GM19468 (cell line): ENCODE measurements around the gene ACTR2.

Source experiments
- ATAC-seq: cut with Tn5 transposase; IDR thresholded peaks from one replicate; pipeline ENCODE4 v1.9.1; 2021; ENCODE audit warnings: mild to moderate bottlenecking, moderate library complexity, moderate number of reproducible peaks; ENCODE audit not compliant: unreplicated experiment; ENCODE audit errors: extremely low read depth

ACTR2 gene

DNA sequence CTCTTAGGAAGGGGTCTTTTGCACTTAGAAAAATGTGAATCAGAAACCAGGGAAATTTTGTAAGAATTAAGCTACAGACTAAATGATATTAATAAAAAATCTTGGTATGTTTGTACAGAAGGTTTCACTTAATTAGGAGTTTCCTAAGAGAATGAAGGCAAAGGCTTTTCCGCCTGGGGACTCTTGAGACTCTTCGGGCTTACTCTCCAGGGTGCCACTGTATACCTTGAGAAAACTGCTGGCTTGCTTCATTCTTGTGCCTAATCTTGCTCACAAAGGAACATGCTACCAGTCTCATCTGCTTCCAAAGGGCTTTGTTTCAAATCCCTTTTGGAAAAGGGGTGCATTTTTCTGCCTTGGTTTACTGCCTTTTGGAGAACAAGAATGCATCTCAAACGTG, 49.5 kb downstream of the ACTR2 start:
- ATAC-seq: no peak

DNA sequence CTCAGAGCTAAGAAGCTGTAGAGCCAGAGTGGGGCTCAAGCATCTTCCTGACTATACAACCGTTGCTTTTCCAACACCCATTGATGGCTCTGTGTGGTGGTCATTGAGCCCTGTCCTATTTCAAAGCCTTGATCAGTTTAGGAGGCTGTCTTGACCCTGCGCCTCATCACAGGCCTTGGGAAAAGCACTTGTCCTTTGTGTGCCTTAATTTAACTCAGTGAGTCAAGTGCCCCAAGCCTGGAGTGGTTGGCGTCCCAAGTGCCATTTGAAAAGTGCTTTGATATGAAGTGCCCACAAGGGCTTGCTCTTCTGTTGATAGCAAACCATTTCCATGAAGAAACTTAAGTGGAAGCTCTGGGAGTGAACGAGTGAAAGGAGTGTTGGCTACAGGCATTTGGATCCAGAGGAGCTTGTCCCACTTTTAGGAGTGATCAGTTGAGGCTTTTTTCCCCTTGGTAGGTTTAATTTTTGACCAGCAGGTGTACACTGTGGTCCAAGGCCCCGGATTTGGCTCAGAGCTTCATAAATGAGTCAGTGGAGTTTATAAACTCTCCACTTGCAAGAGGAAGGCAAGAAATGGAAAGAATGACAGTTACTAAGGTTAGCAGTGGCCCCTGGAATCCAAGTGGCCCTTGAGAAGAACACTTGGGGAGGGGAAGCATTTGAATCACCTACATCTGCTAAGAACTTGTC, 50.3 kb downstream of the ACTR2 start:
- ATAC-seq: no peak

DNA sequence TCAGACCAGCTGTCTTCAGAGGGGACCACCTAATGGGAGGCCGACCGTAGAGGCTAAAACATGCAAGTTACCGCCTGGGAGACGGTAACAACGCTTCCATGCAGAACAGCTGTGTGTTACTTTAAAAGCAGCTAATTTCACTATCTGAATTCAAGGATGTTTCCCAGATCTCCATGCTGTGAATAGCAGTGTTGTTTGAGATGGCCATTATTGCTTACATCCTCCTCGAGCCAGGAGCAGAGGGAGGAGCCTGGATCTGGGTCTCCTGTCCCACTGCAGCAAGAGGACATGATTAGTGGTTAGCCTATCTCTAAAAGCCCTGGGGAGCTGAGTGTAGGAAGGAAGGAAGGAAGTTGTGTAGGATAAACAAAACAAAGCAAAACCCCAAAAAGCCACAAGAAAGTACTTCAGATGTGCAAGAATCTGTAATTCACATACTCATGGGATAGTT, 50.9 kb downstream of the ACTR2 start:
- ATAC-seq: no peak

DNA sequence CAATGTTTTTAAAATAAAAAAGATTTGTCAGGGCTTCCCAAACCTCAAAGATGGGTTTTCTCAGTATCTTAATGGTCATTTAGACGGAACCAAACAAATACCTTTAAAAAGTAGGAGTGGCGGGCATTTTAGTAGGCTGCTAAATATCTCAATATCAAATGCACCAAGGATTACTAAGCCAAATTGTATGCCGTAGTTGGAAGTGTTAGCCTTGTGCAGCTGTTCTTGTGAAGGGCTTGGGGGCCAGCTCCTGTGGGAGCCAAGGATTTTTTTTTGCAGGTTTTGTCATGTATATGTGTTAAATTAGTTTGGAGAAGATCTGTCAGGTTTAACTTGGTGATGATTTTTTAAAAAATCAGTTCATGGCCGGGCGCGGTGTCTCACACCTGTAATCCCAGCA, 52.1 kb downstream of the ACTR2 start:
- no peak for ATAC-seq

DNA sequence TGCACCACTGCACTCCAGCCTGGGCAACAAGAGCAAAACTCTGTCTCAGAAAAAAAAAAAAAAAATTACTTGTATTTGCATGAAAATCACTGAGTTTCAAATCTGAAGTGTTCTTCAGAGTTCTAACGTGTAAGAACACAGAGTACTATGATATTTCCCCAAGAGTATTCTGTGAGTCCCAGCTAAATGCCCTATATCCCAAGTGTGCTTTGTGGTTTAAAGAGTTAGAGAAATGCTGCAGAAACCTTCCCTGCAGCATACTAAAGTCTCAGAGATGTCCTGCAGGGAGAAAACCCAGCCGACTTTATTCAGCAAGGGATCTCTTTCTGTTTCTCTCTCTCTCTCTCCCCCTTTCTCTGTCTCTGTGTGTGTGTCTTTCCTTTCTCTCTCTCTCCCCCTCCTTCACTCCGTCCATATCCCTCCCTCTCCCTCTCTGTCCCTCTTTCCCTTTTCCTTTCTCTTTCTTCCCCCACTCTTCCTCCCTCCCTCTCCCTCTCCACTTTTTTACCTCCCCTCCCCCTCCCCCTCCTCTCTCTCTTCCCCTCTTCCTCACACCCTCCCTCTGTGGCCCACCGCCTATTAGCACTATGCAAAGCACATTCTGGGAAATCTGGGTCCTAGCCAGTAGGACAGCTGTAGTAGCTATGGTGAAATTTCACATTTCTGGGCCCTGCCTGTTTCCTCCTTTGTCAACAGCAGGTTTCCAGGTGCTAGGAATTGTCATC, 54.2 kb downstream of the ACTR2 start:
- ATAC-seq: no peak

DNA sequence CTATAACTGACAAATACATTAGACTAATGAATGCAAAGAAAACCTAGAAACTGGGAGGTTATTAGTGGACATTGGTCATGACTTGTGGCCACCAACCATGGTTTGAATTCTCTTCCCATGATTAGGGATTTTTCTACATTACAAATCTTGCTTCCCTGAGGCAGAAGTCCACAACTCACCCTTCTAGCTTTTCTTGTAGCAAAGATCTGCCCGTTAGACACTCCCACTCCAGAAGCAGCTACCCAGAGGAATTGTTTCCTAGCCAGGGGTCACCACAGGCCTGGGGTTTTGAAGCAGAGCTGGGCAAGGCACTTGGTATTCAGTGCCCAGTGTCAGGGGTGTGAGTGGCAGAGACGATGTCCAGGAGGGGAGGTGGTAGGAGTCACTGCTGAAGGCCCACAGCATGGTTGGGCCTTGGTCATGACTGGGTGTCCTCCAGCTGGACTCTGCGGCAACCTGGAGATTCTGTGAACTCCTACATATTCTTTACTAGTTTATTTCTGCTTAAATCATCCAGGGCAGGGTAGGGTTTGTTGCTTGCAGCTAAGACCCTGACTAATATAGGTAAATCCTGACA, 54.9 kb downstream of the ACTR2 start:
- ATAC-seq: no peak

DNA sequence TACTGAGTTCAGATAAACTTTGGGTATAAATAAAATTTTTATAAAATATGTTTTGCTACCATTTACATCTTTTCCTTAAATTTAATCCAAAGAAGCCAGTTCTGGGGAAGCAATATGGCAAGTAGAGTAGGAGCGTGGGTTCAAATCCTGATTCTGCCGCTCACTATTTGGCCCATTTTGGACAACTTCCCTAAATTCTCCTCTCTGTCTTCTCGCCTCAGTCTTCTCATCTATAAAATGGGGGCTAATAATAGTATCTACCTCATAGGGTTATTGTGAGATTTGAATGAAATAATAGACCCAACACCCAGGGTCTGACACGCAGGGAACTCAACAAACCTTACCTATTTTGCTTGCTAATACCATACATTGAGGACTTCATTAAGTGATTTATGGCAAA, 59.7 kb downstream of the ACTR2 start:
- no peak for ATAC-seq

DNA sequence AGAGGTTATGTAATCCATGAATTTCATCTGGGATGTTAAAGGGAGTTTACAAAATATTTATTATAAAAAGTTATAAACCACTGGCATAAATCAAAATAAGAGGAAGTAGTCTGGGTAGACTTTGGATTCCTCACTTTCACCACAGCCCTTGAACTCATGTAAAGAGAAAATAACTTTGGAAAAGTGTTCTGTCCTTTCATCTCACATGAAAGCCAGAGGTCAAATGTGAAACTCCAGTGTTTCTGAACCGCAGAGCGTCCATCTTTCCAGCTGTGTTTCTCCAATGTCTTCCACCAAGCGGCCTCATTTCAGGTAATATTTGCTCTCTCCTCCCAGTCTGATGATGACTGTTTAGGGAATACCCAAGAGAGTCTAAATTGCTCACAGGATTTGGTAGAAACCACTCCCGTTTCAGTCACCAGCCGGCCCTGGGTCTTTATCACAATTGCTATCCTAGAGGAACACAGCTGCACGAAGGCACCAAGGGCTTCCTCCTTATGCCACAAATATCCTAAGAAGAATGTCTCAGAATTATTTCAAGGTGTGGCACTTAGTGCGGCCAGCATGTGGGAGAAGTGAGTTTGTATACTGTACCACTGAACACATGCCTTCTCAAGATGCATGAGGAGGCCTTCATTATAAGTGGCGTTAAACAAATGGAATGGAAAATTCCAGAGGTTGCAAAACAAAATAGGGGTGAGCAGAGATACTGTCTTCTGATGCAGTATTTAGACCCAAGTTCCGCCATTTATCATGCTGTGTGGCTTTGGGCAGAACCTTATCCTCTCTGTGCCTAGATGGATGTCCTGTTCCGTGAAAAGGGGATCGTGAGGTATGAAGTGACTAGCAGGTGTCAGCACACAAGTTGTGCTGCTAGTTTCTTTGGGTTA, 63.8 kb downstream of the ACTR2 start:
- no peak for ATAC-seq

DNA sequence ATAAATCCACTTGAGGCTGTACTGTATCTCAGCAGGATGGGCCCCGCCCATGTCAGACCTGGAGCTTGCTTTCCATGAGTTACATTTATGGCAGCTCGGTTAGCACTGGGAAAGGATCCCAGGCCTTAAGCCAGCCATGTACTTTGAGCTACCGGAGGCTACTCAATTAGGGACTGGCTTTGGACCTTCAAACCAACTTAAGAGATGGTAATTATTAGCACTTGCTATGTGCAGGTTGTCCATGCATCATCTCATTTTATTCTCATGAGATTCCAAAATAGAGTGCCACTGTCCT, 64.4 kb downstream of the ACTR2 start:
- ATAC-seq: no peak

DNA sequence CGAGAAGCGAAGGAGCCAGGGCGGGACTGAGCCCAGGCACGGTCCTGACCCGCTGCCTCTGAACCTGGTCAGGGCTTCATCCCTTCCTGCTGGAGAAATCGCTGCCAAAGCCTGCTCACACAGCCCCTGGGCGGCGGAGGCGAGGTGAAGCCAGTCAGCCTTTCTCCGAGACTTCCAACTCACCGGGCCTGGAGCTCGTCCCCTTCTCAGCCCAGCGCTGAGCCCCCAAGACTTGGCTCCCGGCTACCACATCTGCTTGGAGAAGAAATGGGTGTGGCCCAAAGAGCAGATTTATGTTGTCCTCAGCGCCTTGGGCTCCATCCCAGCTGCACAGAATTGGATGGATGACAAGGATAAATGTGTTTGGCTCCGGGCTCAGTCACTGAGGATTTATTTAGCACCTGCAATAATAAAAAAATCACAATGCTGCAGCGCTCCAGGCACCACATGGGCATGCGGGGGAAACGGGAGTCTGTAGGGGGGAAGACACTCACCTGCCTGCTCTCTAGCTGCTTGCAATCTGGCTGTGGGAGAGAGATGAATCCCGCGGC, 64.9 kb downstream of the ACTR2 start:
- no peak for ATAC-seq

DNA sequence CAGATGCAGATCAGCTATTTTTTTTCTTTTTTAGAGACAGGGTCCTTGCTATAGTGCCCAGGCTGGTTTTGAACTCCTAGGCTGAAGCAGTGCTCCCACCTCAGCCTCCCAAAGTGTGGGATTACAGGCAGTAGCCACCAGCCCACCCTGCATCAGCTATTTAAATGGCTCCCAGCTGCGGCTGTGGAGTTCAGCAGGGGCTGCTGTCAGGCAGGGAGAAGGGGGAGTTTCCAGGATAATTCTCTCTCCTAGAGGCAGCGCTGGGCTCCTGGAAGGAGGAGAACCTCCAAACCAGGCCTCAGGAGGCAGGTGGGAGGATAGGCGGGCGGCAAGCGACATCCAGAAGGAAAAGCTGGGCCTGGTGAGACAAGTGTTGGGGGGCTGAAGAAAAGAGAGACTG, 65.7 kb downstream of the ACTR2 start:
- no peak for ATAC-seq

DNA sequence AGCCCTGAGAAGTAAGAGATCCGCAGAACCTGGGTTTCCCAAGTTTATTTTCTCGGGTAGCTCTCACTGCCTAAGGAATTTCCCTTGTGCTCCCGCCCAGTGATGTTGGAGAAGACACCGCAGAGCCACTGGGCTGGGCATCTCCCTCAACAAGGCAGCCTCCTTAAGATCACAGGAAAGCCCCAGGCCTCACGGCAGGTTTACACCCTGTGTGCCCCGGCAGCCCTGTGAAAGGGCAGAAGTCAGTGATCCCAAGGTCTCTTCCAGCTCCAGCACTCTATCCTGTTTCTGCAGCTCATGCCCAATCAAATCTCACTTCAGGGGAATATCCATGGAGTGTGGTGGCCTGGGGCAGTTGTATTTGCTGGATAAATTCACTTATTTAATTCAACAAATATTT, 66.5 kb downstream of the ACTR2 start:
- ATAC-seq: no peak

DNA sequence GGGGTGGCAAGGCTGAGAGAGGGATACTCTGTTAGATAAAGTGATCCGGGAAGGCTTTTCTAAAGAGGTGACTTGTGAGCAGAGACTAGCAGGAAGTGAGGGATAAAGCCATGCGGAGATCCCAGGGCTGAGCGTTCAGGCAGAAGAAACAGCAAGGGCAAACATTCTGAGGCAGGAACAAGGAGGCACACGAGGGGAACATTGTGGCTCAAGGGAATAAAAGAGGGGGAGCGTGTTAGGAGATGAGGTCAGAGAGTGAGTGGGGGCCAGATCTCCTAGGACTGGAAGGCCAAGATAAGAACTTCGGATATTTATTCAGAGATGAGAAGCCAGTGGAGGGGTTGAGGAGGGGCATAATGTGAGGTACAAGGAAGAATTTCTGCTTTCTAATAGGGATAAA, 67.1 kb downstream of the ACTR2 start:
- no peak for ATAC-seq

DNA sequence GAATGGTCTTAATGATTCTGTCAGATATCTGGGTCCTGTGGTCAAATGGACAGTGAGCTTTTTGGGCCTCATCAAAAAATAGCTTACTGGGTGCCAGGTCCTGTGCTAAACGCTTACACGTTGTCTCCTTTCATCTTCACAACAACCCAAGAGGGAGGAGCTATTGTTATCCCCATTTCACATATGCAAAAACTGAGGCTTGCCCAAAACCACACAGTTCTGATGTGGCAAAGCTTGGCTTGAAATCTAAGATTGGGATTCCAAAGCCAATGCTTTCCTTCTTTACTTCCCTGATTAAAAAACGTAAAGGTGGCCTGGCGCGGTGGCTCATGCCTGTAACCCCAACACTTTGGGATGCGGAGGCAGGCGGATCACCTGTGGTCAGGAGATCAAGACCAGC, 69.3 kb downstream of the ACTR2 start:
- no peak for ATAC-seq

DNA sequence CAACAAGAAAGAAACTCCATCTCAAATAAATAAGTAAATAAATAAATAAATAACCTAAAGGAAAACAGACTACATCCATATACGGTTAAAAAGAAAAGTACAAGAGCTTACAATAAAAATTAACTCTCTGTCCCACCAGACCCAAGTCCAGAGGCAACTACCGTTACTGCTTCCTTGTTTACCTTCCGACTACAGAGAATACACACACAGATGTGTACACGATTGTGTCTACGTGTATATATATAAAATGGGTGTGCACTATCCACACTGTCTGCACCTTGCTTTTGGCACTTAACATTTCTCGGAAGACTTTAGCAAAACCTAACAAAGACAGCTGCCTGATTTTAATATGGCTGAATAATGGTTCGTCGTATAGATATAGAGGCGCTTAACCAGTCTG, 69.9 kb downstream of the ACTR2 start:
- ATAC-seq: no peak

DNA sequence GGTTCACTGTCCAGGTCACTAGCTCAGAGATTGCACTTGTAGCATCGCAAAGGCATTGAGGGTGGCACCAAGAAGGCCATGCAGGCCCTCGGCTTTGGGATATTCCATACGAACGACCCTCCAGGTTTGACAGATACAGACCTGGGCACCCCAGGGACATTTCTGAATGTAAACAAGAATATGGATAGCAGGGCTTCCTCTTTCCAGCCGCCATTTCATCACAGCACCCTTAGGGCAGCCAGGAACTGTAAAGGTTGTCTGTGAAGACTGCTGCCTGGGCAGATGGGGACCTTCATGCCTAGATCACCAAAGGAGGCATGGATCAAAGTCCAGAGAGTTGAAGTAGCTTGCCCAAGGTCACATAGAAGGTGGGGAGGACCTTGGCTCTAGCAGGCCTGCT, 70.5 kb downstream of the ACTR2 start:
- ATAC-seq: no peak

DNA sequence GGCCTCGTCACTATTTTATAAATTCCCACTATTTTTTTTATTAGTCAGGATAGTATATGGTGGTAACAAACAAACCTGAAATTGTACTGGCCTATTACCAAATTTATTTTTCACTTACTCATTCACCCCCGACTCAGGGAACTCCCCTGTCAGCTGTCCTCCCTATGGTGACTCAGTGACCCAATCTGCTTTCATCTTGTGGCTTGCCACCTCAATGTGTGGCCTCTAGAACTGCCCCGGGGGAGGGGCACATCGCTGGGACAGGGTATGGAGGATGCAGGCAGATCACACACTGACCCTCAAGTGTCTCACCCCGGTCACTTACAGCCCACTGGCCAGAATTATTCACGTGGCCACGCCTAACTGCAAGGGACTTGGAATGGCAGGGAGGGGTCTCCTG, 71.6 kb downstream of the ACTR2 start:
- ATAC-seq: no peak

DNA sequence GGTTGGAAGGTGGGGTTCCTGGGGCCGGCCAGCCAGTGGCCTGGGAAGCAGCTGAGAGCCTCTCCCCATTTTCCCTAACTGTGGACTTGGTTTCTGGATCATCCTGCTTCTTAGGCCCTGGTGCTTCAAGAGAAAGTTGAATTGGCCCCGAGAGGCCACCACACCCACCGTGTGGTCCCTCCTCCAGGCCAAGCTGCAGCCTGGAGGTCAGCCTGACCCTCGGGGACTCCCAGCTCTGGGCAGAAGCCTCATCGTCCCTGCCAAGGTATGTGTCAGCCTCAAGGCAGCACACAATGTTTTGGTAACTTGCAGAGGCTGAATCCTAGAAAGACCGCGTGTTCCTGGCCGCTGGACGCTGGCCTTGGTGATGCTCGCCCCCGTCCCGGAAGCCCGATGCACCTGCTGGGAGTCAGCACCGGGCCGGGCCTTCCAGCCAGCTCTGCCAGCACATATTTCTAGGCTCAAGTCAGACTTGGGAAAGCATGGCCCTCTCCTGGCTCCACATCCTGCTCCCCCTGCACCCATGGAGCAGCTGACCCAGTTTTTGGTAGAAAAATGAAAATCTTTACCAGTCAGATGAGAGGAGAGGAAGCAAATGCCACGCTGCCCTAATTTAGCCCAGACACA, 72.6 kb downstream of the ACTR2 start:
- ATAC-seq: no peak

DNA sequence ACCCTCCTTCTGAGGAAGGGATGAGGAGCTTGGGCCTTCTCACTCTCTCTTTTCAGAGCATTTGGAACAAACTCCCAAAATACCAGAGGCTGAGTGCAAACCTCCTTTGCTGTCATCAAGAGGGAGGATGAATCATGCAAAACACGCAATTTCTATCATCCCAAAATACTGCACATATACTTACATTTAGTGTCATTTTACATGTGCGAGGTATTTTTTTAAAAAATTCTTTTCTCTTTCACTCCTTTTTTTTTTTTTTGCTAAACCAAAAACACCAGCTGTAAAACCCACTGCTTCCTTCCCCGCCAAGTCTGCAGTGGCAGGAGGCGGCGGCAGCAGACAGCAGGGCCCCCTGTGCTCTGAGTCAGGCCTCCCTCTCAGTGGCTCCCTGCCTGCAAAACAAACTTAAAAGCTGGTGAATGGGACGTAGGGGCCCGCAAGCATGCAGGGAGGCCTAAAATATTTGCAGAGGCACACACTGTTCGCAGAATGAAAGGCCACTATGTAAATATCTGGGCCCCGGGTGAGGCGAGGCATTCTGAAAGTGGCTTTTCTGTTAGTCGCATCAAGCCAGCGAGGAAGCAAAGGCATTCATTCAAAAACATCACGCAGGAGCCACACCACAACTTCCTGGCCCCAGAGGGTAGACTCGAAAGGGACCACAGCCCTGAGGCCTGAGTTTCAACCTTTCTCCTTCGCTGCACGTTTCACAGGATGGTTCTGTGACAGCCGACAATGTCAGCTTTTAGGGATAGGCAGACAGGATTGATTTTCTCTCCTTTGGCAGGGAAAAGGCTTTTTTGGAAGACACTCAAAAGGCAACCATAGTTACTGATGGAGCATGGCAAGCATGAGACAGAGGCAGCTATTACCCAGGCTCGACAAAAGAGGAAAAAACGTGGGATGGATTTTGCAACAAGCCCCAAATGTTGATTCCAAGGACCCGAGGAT, 73.4 kb downstream of the ACTR2 start:
- peak; percentile 85 for ATAC-seq
